Measurements from ENCODE around the gene SEMA4A. TPM values are rescaled to one million over a fixed set of nuclear protein-coding genes. Genes with fewer than 3 reads are reported as not detected.
A peak's percentile ranks its signal among the peaks of the same experiment; 100 is the strongest.

Gene SEMA4A
- total and polyA plus RNA-seq, 9 of the 15 experiments (the other 6 are each of a cell fraction or from before 2014, with no cell fraction given): 0.04 to 1.7 (median 0.45) TPM

DNA sequence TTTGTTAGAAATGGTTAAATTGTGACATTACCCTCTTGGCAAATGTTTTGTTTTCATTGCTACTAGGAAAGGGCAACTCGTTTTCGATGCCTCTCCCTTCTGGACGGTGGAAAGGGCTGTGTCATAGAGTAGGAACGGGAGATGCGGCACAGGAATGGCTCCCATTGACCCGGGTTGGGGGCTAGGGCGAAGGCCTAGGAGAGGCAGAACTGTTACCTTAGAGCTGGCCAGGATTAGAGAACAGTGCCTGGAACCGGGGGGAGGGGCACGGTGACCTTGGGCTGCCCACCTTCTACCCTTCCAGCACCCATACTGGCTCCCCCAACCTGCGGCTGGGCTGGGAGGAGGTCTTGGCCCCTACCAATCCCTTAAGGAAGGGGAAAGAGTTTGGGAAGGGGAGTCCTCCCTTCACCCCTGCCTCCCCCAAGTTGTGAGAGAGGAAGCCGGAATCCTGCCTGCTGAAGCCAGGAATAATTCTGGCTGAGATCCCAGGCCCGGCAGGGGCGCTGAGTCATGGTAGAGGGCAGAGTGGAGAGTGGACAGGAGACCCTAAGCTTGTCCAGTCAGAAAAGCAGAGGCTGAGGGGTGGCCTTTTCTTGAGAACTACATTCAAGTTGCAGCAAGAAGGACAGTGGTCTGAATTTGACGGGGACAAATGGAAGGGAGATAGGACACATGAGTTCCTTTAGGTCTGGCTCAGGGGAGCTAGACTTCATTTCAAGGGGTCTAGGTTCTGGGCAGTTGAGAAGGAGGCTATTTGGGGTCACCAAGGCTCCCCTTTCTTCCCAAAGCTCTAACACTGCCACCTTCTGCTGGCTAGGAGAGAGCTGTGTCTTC, 30.6 kb upstream of the SEMA4A start (continued):
- TF ChIP-seq, protein P1, sequence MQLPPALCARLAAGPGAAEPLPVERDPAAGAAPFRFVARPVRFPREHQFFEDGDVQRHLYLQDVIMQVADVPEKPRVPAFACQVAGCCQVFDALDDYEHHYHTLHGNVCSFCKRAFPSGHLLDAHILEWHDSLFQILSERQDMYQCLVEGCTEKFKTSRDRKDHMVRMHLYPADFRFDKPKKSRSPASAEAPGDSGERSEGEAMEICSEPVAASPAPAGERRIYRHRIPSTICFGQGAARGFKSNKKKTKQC (CRISPR knock-in tag; IDR thresholded peaks at IDR 0.05): no peak
- no peak for TF ChIP-seq AFF4 (CRISPR knock-in tag; IDR thresholded peaks at IDR 0.05)
- TF ChIP-seq HBP1 (CRISPR knock-in tag; IDR thresholded peaks at IDR 0.05): no peak
- TF ChIP-seq MYBL2 (IDR thresholded peaks at IDR 0.05; ENCODE audit: low read depth): no peak
- no peak for TF ChIP-seq MYBL2 (CRISPR knock-in tag; IDR thresholded peaks at IDR 0.05; ENCODE audit: borderline replicate concordance)
- no peak for TF ChIP-seq FOXA3 (CRISPR knock-in tag; conservative IDR thresholded peaks at IDR 0.05 in 1 of 2, IDR thresholded peaks at IDR 0.05 in 1 of 2)
- TF ChIP-seq NCOR1 (IDR thresholded peaks at IDR 0.05): no peak; the same call in 1 of the 2 replicates
- TF ChIP-seq HSF4 (CRISPR knock-in tag; IDR thresholded peaks at IDR 0.05; ENCODE audit: borderline replicate concordance): no peak
- no peak for TF ChIP-seq FOXK1 (CRISPR knock-in tag; IDR thresholded peaks at IDR 0.05; ENCODE audit: borderline replicate concordance)
- TF ChIP-seq KLF13 (tag; IDR thresholded peaks at IDR 0.05; ENCODE audit: borderline replicate concordance, low read depth): no peak
- 0 out of 2 replicates have a peak, but pooled peaks have one; percentile 7 for TF ChIP-seq NR2C2 (CRISPR knock-in tag; IDR thresholded peaks at IDR 0.05)
- peak; percentile 87 for TF ChIP-seq NR2C2 (tag; IDR thresholded peaks at IDR 0.05)
- no peak for TF ChIP-seq RFX1 (IDR thresholded peaks at IDR 0.05)
- peak; percentile 92 for TF ChIP-seq NFIC (IDR thresholded peaks at IDR 0.05)
- TF ChIP-seq ATF3 (IDR thresholded peaks at IDR 0.05): peak; percentile 66; the same call in 1 of the 2 replicates
- TF ChIP-seq ATF3 (CRISPR knock-in tag; conservative IDR thresholded peaks at IDR 0.05): no peak
- no peak for TF ChIP-seq ETV5 (CRISPR knock-in tag; IDR thresholded peaks at IDR 0.05; ENCODE audit: low read depth)
- TF ChIP-seq ZBTB2 (IDR thresholded peaks at IDR 0.05): peak; percentile 63; the same call in 1 of the 2 replicates
- TF ChIP-seq ZNF282 (CRISPR knock-in tag; IDR thresholded peaks at IDR 0.05): no peak
